Measurements from ENCODE around the gene EML6. TPM values are rescaled to one million over a fixed set of nuclear protein-coding genes. Genes with fewer than 3 reads are reported as not detected.

The EML6 gene
- polyA plus RNA-seq, 1 of the 3 experiments (the other 2 are of a cell fraction) = 1.1 TPM

GRCh38 chr2:54966165-54966832, 242.8 kb downstream of the EML6 start:
- CTCF ChIA-PET = interaction anchor here (0.8 to 1.5 kb wide), 2 partner anchors 12 to 82 kb away, joined by 4 read pairs; no protein-coding TSS in a partner anchor
- peaks cover 45% of the 10 kb centered on the region for H3F3A ChIP-seq (replicated peaks; ENCODE audit: insufficient read depth)
- H3K4me3 ChIP-seq (ENCODE audit: low read depth in 2 of 2, low read length in 1 of 2) = no peak overlapping the region
- 92% methylated on average over 8 of the region's 8 CpGs for WGBS (ENCODE audit: low lambda C conversion rate)
- no peak for TF ChIP-seq PBX3 (IDR thresholded peaks at IDR 0.05)
- TF ChIP-seq, protein P1, sequence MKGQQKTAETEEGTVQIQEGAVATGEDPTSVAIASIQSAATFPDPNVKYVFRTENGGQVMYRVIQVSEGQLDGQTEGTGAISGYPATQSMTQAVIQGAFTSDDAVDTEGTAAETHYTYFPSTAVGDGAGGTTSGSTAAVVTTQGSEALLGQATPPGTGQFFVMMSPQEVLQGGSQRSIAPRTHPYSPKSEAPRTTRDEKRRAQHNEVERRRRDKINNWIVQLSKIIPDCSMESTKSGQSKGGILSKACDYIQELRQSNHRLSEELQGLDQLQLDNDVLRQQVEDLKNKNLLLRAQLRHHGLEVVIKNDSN (IDR thresholded peaks at IDR 0.05; ENCODE audit: borderline replicate concordance, low read depth) = no peak
- TF ChIP-seq MXI1 (IDR thresholded peaks at IDR 0.05; ENCODE audit: low read depth, low read length) = no peak
- H3K9me2 ChIP-seq = no peaks in the 10 kb centered on the region
- H3K4me1 ChIP-seq (ENCODE audit: control insufficient read depth in 1 of 2, insufficient read depth in 2 of 2, low read depth in 1 of 2, low read length in 1 of 2) = peaks cover 3 to 4% of the 10 kb centered on the region in 2 experiments; a peak in 2 of 4 replicates
- H3K4me2 ChIP-seq = no peak overlapping the region
- H3K36me3 ChIP-seq (replicated peaks in 1 of 2; ENCODE audit: control insufficient read depth in 1 of 2, insufficient read depth in 2 of 2, low read length in 1 of 2) = peaks cover 46 to 54% of the 10 kb centered on the region in 2 experiments
- peaks cover 29% of the 10 kb centered on the region for H4K20me1 ChIP-seq (ENCODE audit: insufficient read depth)
- H3K9ac ChIP-seq = no peak overlapping the region
- no peaks in the 10 kb centered on the region for H3K9me3 ChIP-seq
- H3K79me2 ChIP-seq (ENCODE audit: insufficient read depth) = peaks cover 31% of the 10 kb centered on the region
- no peak overlapping the region for H2AFZ ChIP-seq (ENCODE audit: low read depth)
- H3K27me3 ChIP-seq (ENCODE audit: insufficient read depth) = no peaks in the 10 kb centered on the region
- POLR2A ChIA-PET = no interaction called here
- H3K27ac ChIP-seq (ENCODE audit: low read depth in 2 of 2, low read length in 1 of 2) = 0 out of 4 replicates have a peak overlapping the region, but pooled peaks of 1 of the 2 experiments have one; percentile 14
- DNase-seq = no peak

- Histone ChIP-seq H3K4me3 (ENCODE audit: low read depth in 2 of 2, low read length in 1 of 2) (no peak overlapping the region), H3K79me2 (ENCODE audit: insufficient read depth) (peaks cover 36% of the 10 kb centered on the region), H4K20me1 (ENCODE audit: insufficient read depth) (peaks cover 35% of the 10 kb centered on the region), H3K9ac (no peak overlapping the region), H3K9me3 (no peaks in the 10 kb centered on the region), H2AFZ (ENCODE audit: low read depth) (no peak overlapping the region), H3K9me2 (no peaks in the 10 kb centered on the region), H3K27ac (ENCODE audit: low read depth in 2 of 2, low read length in 1 of 2) (no peak overlapping the region), H3K27me3 (ENCODE audit: insufficient read depth) (no peaks in the 10 kb centered on the region), H3K36me3 (replicated peaks in 1 of 2; ENCODE audit: control insufficient read depth in 1 of 2, insufficient read depth in 2 of 2, low read length in 1 of 2) (peaks cover 46 to 60% of the 10 kb centered on the region in 2 experiments), H3K4me1 (ENCODE audit: control insufficient read depth in 1 of 2, insufficient read depth in 2 of 2, low read depth in 1 of 2, low read length in 1 of 2) (peaks cover 3 to 4% of the 10 kb centered on the region in 2 experiments; a peak in 2 of 4 replicates), H3K4me2 (no peak overlapping the region), H3F3A (replicated peaks; ENCODE audit: insufficient read depth) (peaks cover 45% of the 10 kb centered on the region)
- ChIA-PET POLR2A (no interaction called here), CTCF (interaction anchor here (1.5 kb wide), 1 partner anchor 13 kb away, joined by 4 read pairs; no protein-coding TSS in a partner anchor)
- no peak for DNase-seq
- 96% methylated on average over 3 of the region's 3 CpGs for WGBS (ENCODE audit: low lambda C conversion rate)
- TF ChIP-seq, protein P2, sequence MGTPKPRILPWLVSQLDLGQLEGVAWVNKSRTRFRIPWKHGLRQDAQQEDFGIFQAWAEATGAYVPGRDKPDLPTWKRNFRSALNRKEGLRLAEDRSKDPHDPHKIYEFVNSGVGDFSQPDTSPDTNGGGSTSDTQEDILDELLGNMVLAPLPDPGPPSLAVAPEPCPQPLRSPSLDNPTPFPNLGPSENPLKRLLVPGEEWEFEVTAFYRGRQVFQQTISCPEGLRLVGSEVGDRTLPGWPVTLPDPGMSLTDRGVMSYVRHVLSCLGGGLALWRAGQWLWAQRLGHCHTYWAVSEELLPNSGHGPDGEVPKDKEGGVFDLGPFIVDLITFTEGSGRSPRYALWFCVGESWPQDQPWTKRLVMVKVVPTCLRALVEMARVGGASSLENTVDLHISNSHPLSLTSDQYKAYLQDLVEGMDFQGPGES (IDR thresholded peaks at IDR 0.05; ENCODE audit: low read depth, low read length) = no peak
- TF ChIP-seq SIN3A (IDR thresholded peaks at IDR 0.05; ENCODE audit: borderline replicate concordance, low read depth, low read length) (no peak), RCOR1 (IDR thresholded peaks at IDR 0.05; ENCODE audit: low read length) (no peak), ELF1 (IDR thresholded peaks at IDR 0.05) (no peak), RFX5 (IDR thresholded peaks at IDR 0.05; ENCODE audit: low read length) (no peak), FOXM1 (IDR thresholded peaks at IDR 0.05; ENCODE audit: low read depth) (no peak), MEF2A (IDR thresholded peaks at IDR 0.05; ENCODE audit: borderline replicate concordance, low read depth) (no peak), RXRA (IDR thresholded peaks at IDR 0.05; ENCODE audit: borderline replicate concordance, low read depth) (no peak), RAD21 (IDR thresholded peaks at IDR 0.05; ENCODE audit: low read length) (no peak), FOSL2 (IDR thresholded peaks at IDR 0.05; ENCODE audit: borderline replicate concordance, low read depth) (no peak), SMC3 (IDR thresholded peaks at IDR 0.05; ENCODE audit: low read depth, low read length) (no peak), TAF1 (IDR thresholded peaks at IDR 0.05; ENCODE audit: borderline replicate concordance, low read depth, low read length) (no peak)
- TF ChIP-seq, protein P3, sequence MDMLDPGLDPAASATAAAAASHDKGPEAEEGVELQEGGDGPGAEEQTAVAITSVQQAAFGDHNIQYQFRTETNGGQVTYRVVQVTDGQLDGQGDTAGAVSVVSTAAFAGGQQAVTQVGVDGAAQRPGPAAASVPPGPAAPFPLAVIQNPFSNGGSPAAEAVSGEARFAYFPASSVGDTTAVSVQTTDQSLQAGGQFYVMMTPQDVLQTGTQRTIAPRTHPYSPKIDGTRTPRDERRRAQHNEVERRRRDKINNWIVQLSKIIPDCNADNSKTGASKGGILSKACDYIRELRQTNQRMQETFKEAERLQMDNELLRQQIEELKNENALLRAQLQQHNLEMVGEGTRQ (IDR thresholded peaks at IDR 0.05; ENCODE audit: borderline replicate concordance, low read depth, low read length) = no peak
- TF ChIP-seq, protein P4, sequence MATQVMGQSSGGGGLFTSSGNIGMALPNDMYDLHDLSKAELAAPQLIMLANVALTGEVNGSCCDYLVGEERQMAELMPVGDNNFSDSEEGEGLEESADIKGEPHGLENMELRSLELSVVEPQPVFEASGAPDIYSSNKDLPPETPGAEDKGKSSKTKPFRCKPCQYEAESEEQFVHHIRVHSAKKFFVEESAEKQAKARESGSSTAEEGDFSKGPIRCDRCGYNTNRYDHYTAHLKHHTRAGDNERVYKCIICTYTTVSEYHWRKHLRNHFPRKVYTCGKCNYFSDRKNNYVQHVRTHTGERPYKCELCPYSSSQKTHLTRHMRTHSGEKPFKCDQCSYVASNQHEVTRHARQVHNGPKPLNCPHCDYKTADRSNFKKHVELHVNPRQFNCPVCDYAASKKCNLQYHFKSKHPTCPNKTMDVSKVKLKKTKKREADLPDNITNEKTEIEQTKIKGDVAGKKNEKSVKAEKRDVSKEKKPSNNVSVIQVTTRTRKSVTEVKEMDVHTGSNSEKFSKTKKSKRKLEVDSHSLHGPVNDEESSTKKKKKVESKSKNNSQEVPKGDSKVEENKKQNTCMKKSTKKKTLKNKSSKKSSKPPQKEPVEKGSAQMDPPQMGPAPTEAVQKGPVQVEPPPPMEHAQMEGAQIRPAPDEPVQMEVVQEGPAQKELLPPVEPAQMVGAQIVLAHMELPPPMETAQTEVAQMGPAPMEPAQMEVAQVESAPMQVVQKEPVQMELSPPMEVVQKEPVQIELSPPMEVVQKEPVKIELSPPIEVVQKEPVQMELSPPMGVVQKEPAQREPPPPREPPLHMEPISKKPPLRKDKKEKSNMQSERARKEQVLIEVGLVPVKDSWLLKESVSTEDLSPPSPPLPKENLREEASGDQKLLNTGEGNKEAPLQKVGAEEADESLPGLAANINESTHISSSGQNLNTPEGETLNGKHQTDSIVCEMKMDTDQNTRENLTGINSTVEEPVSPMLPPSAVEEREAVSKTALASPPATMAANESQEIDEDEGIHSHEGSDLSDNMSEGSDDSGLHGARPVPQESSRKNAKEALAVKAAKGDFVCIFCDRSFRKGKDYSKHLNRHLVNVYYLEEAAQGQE (IDR thresholded peaks at IDR 0.05; ENCODE audit: low read depth, low read length) = no peak
- TF ChIP-seq, protein P1 (IDR thresholded peaks at IDR 0.05; ENCODE audit: borderline replicate concordance, low read depth) = no peak
Observed at GRCh38 chr2:54966837-54967236, 243.4 kb downstream of the EML6 start.

Data from SK-N-SH (cell line).